Measurements from ENCODE around the gene B3GAT1. TPM values are rescaled to one million over a fixed set of nuclear protein-coding genes. Genes with fewer than 3 reads are reported as not detected.

Gene B3GAT1
- total and polyA plus RNA-seq, 2 of the 13 experiments (the other 11 are each of a cell fraction or from before 2014, with no cell fraction given): not detected

DNA sequence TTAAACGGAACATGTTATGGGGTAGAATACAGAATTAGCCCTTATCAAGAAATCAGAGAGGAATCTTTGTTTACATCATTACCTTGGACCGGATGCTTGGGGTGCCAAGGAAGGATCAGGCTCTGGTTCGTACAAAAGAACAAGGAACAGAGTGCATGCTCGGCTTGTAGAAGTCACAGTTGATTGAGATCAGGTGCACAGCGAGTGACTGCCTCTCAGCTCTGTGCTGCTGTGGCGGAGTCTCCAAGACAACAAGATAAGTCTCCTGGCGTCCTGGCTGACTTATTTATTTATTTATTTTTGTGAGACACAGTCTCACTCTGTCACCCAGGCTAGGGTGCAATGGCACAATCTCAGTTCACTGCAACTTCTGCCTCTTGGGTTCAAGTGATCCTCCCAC, 48.5 kb downstream of the B3GAT1 start:
- 16% methylated on average over 7 of the region's 7 CpGs for WGBS (ENCODE audit: low lambda C conversion rate)
- CTCF ChIA-PET (ENCODE audit: low intra/inter-chr PET ratio, low total read pairs): no interaction called here
- no peak for TF ChIP-seq GRHL1 (CRISPR knock-in tag; conservative IDR thresholded peaks at IDR 0.05)
- TF ChIP-seq GPN1 (CRISPR knock-in tag; IDR thresholded peaks at IDR 0.05; ENCODE audit: borderline replicate concordance): no peak
- TF ChIP-seq MED8 (CRISPR knock-in tag; IDR thresholded peaks at IDR 0.05; ENCODE audit: insufficient replicate concordance): no peak
- no peak for TF ChIP-seq ZNF318 (CRISPR knock-in tag; IDR thresholded peaks at IDR 0.05)
- no peak for TF ChIP-seq NAIF1 (CRISPR knock-in tag; IDR thresholded peaks at IDR 0.05; ENCODE audit: borderline replicate concordance)
- TF ChIP-seq ZNF687 (CRISPR knock-in tag; IDR thresholded peaks at IDR 0.05): no peak
- no peak for TF ChIP-seq ZNF235 (CRISPR knock-in tag; IDR thresholded peaks at IDR 0.05; ENCODE audit: borderline replicate concordance)
- TF ChIP-seq TBX3 (IDR thresholded peaks at IDR 0.05; ENCODE audit: borderline replicate concordance): no peak
- TF ChIP-seq ZNF691 (CRISPR knock-in tag; IDR thresholded peaks at IDR 0.05; ENCODE audit: borderline replicate concordance, low read depth): no peak

More for the DNA sequence above, 48.5 kb downstream of the B3GAT1 start:
- DNase-seq (ENCODE audit: low spot score) (no peak), ATAC-seq (no peak), FAIRE-seq (no peak)
- H3K36me3 ChIP-seq (replicated peaks in 1 of 2; ENCODE audit: control insufficient read depth in 1 of 2, insufficient read depth in 2 of 2, low read length in 2 of 2): no peaks in the 10 kb centered on the region
- intact Hi-C loops (cut with micrococcal nuclease; ENCODE audit: unreplicated experiment) (no loop called here), in situ Hi-C loops (cut with HindIII; ENCODE audit: extremely low pct_ligation_motif_present, low pct_unique_long_range_greater_than_20kb) (loop anchor here (5.0 to 10.0 kb wide), 2 partner anchors 211 to 364 kb away; no protein-coding TSS in a partner anchor)
- H3K4me2 ChIP-seq (ENCODE audit: low read depth, low read length): no peak overlapping the region
- H2AFZ ChIP-seq (ENCODE audit: low read length): no peak overlapping the region
- no peaks in the 10 kb centered on the region for H3K9me3 ChIP-seq (ENCODE audit: low read length)
- no peaks in the 10 kb centered on the region for H4K20me1 ChIP-seq (ENCODE audit: insufficient read depth, low read length)
- peaks cover 6% of the 10 kb centered on the region for H3K4me1 ChIP-seq (ENCODE audit: insufficient read depth, low read length)
- POLR2A ChIA-PET: no interaction called here
- H3K79me2 ChIP-seq (ENCODE audit: insufficient read depth, low read length): no peaks in the 10 kb centered on the region
- no peak overlapping the region for H3K9ac ChIP-seq (ENCODE audit: insufficient read depth, low read depth, low read length)
- no peak overlapping the region for H3K27ac ChIP-seq (ENCODE audit: extremely low read length, insufficient read depth, low read length)
- no peak overlapping the region for H3K4me3 ChIP-seq (replicated peaks in 1 of 3; ENCODE audit: insufficient read depth in 1 of 3, low read depth in 2 of 3, low read length in 3 of 3)
- peaks cover 10 to 40% of the 10 kb centered on the region in 2 experiments for H3K27me3 ChIP-seq (ENCODE audit: control insufficient read depth in 1 of 2, insufficient read depth in 2 of 2, low read length in 2 of 2)
- no TSS peak for BruUV-seq (replicated peaks)
